ENCODE data around the gene TGFBR3L.
"Not testable (repeated sequence)": the region's sequence is repeated elsewhere in the genome, so short reads cannot be mapped to it uniquely, and the experiment has no call there.

Gene TGFBR3L

DNA sequence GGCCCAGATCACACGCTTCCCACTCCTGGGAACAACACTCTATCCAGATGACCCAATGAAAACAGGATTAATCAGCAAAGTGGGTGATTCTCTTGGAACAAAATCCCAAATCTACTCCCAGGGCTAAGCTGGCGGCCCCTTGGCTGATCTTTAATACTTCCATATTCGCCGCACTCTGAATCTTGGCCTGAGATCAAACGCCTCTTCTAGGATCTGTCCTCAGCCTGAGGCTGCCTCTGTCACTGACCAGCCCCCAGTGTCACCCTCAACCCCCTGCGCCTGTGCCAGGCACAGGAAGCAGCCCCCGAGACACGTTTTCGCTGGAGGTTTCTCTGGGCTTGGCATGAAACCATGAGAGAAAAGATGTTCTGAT is 13.7 kb downstream of the TGFBR3L start:
- no peak for DNase-seq (ENCODE audit: low spot score)

DNA sequence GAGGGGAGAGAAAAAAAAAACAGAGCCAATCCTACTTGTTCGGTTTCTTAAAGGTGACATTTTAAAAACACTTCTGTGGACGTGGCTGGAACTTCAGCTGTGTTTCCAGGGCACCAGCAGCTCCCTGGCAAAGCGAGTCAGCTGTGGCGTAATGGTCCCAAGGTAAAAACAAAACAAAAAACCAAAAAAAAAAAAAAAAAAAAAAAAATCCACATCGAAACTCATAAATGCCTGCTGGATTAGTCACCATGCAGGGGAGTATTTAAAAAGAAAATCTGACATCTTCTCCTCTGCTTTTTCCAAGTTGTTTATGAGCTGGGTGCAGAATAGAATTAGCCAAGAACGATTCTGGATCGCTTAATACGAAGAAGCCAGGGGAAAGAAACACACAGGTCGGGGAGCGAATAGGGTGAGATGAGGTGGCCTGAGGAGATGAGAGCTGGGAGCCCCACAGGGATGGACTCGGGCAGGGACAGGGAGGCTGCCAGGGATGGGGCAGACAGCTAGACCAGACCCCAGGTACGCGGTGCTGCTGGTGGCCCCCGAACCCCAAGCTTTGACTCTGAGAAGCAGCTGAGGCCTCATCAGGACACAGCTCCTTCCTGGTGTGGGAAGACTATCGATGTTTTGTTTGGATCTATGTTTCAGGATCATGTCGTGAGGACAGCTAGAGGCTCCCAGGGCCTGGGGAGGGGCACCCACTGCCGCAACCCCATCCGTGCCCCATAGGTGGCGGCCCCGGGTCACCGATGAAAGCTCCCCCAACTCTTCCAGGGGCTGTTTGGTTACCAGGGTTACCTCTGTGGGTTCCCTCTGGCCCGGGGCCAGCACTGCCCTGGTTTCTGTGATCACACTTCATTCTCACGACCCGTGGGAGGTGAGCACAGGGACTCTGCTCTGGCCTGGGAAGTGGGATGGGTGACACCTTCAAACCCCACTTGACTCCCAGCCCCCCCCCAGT is 14.4 kb downstream of the TGFBR3L start:
- DNase-seq (ENCODE audit: low spot score) = peak; percentile 73

DNA sequence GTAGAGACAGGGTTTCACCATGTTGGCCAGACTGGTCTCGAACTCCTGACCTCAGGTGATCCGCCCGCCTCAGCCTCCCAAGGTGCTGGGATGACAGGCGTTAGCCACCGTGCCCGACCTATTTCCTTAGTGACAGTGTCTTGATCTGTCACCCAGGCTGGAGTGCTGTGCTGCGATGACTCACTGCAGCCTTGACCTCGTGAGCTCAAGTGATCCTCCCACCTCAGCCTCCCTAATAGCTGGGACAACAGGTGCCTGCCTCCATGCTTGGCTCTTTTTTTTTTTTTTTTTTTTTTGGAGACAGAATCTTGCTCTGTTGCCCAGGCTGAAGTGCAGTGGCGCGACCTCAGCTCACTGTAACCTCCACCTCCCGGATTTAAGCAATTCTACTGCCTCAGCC is 15.4 kb downstream of the TGFBR3L start:
- not testable (repeated sequence) for DNase-seq (ENCODE audit: low spot score)

DNA sequence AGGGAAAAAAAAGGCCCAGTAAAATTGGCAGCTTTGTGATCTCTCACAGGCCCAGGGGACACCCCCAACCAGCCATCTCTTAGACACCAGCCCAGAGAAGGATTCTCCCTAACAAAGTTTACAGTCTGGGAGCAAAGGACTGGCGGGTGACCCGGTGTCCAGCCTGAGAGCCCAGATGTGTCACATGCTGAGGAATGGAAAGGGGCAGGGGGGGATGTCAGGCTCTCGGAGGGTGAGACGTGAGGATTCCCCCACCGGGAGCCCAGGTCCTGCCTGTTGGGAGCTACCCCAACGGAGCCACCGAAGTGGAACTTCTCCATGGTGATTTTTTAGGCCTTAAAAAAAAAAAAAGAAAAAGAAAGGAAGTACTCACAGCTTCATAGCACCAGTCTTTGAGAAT is 16.1 kb downstream of the TGFBR3L start:
- no peak for DNase-seq (ENCODE audit: low spot score)

DNA sequence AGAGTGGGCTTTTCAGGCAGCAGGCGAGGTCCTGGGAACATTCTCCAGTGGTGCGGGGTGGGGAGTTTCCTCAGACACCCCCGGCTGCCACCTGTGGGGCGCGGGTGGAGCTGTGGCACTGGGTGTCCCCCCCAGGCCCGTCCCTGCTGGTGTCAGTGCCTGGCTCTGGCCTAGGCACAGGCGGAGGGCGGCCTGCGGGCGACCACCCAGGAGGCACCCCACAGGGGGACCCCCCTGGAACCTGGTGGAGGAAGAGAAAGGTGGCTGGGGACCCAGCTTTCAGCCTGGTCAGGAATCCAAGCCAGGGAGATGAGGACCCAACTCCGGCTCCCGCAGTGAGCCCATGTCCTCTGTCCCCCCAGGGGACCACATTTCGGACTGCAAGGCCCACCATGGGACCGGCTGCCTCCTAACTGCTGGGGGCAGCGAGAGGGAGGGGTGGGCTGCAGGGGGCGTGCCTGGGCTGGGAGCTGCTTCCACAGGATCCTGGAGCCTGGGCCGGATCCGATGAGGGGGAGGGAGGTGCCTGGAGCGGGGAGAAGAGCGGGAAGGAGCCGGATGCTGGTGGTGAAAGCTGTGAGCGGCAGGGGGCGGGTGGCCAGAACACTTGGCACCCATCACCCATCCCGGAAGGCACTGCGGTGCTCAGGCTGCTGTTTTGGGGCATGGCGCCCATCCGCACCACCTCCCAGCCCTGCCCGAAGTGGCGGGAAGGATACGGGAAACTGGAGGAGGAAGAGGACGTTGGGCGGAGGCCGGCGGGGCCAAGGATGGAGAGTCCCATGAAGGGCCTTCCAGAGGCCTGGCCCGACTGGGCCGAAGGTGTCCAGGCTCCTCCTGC is 16.8 kb downstream of the TGFBR3L start:
- no peak for DNase-seq (ENCODE audit: low spot score)

DNA sequence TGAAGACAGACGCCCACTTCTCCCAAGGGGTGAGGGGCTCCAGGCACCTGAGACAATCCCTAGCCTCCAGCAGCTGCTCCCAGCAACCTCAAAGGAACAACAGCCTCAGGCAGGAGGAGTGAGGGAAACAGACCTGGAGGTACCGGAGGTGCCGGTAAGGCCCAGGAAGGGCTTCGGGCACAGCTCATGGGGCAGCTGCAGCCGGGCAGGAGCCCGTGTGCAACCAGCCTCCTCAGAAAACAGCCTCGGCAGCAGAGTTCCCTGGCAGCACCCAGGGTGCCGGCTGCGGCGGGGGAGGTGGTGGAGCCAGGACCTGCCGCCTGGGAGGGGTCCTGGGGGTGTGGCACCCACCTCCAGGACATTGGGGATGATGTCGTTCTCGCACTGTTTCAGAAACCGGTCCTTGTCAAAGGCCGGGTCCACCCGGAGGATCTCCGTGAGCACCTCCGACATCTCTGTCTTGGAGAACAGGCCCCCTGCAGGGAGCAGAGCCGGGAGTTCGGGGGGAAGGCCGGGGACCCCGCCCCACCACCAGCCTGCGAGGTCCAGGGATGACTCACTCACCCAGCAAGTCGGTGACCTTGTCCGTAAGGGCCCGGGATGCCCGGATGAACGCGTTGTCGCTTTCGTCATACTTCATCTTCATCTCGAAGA is 17.8 kb downstream of the TGFBR3L start:
- DNase-seq (ENCODE audit: low spot score) = no peak

DNA sequence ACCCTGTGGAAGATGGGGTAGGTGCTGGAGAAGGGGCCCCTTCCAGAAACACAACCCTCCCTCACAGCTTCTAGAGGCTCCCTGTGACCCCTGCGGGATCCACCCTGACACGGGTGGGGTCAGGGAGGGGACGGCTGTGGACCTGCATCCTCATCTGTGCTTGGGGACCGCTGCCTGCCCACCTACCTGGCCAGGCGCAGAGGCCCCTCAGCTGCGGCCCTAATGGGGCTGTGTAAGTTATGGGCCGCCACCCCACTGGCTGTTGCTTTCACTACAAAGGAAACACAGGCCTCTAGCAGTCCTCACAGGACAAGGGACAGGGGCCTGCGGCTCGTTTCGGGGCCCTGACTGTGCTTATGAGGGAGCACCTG is 18.3 kb downstream of the TGFBR3L start:
- DNase-seq (ENCODE audit: low spot score) = no peak

DNA sequence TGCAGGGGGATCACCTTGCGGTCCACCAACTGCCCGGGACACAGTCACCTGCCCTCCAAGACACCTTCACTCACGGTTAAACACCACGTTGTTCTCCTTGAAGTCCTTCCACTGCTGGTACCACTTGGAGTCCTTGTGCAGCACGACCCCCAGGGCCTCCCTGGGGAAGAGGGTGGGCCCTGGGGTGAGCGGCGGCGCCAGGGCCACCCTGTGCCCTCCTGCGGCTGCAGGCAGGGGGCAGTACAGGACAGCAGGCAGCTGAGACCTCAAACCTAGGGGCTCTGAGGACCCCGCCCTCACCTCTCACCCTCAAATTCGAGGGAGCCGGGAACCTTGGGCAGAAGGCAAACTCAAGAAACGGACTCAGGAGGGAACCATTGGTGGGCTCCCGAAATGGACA is 18.8 kb downstream of the TGFBR3L start:
- DNase-seq (ENCODE audit: low spot score) = no peak

DNA sequence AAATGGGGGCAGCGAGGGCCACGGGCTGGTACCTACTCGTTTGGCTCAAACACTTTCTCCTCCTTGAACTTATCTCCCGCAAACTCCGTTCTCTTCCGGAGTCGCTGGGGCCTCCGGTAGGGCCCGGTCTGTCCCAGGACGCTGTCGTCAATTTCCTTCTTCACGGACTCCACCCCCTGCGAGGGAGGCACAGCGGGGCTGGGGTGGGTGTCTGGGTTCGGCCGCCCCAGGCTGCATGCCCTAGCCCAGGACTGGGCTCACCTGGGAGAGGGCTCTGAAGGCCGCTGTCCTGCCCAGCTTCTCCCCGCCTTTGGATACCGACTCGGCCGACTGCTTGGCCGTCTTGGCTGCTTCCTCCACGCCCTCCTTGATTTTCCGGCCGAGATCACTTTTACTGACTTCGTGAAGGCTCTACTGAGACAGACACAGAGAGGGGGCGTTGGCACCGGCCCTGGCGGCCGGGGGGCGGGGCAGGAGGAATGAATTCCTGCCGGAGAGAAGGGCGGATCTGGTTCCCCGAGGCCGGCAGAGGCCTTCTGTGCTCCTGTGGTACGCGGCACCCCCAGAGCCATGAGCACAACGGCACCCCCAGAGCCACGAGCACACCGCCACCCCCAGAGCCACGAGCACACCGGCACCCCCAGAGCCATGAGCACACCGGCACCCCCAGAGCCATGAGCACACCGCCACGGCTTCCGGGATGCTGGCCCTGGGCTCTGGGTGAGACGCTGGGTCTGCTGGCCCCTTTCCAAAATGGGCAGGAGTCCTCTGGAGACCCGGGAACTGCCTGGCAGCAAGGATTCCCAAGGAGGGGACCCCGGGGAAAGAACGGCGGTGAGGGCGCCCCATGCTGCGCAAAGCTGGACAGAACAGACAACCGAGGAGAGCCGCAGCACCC is 19.4 kb downstream of the TGFBR3L start:
- DNase-seq (ENCODE audit: low spot score) = no peak

DNA sequence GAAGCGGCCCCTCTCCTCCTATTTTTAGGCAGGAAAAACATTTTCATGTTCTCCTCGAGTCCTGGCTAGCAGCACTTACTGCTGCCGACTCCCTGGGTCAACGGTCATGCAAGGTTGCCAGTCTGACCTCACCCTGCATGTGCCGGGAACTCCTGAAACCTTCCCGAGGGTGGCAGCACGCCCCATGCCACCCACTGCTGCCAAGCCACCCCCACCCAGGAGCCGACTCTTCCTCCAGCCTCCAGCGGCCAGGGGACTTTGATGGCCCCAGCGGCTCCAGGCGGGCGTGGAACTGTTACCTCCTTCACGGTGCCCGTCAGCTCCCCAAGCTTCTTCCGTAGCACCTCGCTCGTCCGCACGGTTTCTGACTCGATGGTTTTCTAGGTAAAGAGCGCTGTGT is 20.1 kb downstream of the TGFBR3L start:
- no peak for DNase-seq (ENCODE audit: low spot score)

DNA sequence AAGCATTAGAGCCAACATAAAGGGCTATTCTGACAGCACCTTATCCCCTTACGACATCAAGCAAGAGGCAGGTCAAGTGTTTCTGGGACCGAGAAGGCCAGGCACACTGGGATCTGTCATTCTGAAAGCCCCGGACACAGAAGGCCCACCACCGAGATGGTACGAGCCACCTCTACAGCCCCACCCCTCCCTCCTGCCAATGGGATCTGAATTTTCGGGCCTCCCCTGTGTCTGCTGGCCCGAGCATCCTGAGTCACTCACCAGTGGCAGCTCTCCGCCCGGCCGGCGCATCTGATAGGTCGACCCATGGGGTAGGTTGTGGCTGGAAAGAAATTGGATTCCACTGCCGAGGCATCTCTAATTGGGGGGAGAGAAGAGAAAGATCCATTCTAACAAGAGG is 26.2 kb downstream of the TGFBR3L start:
- no peak for DNase-seq (ENCODE audit: low spot score)

DNA sequence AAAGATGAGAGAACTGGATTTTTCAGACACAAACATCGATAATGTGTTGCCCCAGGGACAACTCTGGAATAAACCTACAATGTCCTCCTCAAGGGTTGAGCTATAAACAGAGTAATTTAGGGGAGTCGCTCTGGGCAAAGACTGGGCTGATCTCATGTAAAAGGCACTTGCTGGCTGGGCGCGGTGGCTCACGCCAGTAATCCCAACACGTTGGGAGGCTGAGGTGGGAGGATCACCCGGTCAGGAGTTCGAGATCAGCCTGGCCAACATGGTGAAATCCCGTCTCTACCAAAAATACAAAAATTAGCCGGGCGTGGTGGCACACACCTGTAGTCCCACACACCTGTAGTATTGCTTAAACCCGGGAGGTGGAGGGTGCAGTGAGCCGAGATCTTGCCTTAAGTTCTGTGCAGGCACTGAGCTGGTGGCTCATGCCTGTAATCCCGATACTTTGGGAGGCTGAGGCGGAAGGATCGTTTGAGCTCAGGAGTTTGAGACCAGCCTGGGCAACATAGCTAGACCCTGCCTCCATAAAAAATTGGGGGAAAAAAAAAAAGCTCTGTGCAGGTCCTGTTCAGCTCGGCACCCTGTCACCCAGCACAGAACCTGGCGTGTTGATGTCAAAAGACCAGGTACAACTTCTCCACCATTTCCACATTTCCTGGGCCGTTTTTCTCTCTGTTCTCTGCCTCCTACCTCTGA is 27.4 kb downstream of the TGFBR3L start:
- DNase-seq (ENCODE audit: low spot score) = no peak

DNA sequence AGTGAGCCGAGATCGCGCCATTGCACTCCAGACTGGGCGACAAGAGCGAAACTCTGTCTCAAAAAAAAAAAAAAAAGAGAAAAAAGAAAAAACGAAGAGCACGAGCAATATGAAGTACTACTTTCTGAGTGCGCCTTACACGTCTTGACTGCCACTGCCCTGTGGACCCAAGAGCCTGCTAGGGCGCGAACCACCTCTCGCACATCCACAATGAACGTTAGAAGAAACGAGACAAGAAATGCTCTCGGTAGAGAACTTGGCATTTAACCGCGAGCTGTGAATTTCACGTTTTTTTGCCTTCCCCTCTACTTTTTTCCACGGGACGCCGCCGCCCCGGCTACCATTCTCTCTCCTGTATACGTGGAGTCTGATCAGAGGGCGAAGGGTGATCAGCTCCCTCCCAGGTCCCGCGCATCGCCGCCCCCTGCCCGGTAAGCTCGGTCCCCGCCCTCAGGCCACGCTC is 28.4 kb downstream of the TGFBR3L start:
- DNase-seq (ENCODE audit: low spot score) = no peak

DNA sequence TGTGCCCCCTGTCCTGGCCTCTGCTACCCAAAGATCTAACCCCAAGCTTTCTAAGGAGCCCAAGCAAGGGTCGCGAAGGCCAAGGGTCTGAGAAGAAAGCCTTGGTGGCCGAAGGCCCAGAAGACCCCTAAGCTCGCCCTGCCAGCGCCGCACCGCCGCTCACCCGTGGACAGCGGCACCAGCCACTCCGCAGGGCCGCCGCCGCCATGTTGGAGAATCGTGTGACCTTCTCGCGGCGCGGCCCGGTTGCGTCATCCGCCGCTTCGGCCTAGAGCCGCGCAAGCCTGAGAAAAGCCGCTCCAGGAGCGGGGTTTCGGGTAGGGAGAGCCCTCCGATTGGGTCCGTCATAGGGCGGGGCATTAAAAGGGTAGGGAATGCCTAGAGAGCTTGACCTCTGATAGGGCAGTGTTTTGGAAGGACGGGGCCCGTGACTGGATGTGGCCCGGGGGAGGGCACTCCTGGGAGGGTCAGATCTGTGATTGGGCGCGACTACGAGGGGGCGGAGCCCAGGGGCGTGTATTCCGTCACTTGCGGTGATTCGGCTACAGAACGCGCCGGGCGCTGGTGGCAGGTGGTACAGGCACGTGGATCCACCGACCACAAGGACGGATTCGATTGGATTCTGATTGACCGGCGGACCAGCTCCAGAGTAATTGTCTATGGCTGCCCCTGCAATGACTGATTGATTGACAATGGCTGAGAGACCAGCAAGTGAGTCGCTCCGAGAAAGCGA is 29.0 kb downstream of the TGFBR3L start, which contains the start of gene TIMM44:
TSS of gene TIMM44 (minus strand) at position 223 of the 733 bp plus-strand sequence. CDS start at position 208, 15 bp downstream.
- DNase-seq (ENCODE audit: low spot score) = peak; percentile 95

DNA sequence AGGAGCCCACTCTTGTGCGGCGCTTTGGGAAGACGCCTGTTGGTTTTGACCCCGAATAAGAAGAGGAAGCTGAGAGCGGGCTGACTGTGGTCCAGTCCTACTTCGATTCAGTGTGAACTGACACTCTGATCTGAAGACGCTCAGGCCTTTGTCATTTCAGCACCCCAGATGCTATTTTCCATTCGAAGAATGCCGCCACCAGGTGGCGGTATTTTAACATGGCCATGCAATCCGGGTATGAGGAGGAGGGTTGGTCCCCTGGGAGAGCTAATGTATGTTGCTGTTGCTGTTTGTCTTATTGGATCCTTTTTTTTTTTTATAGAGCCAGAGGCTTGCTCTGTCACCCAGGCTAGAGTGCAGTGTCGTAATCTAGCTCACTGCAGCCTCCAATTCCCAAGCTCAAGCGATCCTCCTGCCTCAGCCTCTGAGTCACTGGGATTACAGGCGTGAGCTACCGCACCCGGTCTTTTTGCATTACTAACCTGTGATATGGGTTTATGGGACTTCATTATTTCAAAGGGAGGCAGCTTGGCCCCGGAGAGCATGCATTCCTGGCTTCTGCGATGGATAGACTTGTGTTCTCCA is 29.6 kb downstream of the TGFBR3L start:
- DNase-seq (ENCODE audit: low spot score) = peak; percentile 86

DNA sequence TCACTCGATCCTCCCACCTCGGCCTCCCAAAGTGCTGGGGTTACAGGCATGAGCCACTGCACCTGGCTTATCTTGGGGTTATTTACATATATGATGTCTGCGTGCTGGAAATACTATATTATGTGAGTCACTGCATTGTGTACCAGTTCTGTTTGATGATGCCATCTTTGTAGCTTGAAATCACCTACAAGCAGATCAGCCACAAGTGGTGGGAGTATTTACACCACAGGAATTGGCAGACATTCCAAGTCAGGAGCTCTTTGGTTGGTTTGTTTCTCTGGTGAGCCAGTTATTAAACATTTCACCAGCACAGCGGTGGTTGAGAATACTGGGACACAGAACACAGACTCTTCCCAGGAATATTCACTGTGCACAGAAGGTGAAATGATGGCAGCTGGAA is 33.3 kb downstream of the TGFBR3L start:
- DNase-seq (ENCODE audit: low spot score) = no peak

DNA sequence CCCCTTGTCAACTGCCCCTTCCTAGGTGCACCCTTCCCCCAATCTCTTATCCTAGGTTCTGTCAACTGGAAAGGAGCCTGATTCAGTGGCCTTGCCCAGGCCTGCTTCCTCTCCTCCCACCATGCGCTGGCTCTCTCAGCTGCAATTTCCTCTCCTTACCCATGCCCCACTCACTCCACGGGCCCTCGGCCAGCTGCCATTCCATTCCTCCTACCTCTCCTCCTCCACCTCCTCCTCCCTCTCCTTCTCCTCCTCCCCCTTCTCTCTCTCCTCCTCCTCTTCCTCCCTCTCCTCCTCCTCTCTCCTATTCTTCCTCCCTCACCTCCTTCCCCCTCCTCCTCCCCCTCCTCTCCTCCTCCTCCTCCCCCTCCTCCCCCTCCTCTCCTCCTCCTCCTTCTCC is 38.4 kb downstream of the TGFBR3L start:
- no peak for DNase-seq (ENCODE audit: low spot score)

DNA sequence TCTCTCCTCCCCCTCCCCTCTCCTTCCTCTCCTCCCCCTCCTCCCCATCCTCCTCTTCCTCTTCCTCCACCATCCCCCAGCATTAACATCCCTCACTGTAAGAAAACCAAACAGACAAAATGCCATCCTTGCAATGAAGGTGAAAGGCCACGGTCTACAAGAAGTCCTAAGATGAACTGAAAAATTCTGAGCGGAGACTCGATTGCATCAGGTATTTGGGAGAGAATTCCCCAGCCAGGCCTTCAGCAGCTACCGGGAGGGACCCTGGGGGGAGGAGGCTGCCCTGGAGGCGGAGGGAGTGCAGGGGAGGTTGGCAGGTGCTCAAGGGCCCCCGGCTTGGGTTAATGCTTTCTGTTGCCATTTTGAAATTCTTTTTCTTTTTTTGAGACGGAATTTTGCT is 38.9 kb downstream of the TGFBR3L start:
- DNase-seq (ENCODE audit: low spot score) = no peak

DNA sequence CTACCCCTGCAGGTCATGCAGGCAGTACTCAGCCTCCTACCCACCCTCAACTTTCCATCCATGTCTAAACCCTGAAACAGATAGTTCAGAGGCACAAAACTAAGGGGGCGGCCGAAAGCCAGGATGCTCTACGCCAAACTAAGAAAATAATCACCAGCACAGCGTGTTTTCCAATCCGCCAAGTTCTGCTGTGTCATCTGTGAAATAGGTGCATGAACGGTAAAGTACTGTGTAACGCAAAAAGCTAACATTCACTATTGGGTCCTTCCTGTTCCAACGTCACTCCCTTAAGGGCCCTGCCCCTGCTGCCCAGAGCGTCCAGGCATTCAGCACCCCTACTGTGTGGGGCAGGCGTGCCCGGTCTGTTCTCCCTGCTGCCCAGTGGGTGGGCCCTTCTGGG is 41.1 kb downstream of the TGFBR3L start:
- DNase-seq (ENCODE audit: low spot score) = no peak

DNA sequence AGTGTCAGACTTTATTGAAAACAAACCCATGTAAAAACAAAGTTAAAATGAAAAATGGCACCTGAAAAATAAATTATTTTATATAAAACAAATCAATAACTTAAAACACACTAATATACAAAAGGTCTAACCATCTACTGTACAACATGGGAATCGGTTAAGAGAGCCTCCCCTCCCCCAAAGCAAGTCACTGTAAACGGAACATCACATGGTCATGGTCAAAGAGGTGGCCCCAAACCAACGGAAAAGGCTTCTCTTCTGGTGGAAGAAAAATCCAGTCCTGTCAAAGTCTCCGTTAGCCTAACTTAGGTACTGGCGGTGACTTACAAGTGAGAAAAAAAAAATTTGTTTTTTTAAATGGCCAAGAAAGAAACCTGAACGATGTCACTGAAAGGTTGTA is 44.6 kb downstream of the TGFBR3L start:
- no peak for DNase-seq (ENCODE audit: low spot score)
